SK-N-SH treated with all-trans-retinoic acid at 6 μM for 48 hours (cell line): ENCODE results near the gene GINS1.

Source experiments
- ATAC-seq: fragments of 200-7000 bp; cut with Tn5 transposase; 3 replicates; pipeline ENCODE4 v1.9.1; 2020; ENCODE audit warnings: mild to moderate bottlenecking, moderate library complexity
- ARNTL ChIP-seq: fragments of 450-650 bp; formaldehyde crosslinking; IDR thresholded peaks from 2 replicates; pipeline ENCODE4 v1.5.0; 2020; ENCODE audit warnings: low read depth, mild to moderate bottlenecking, moderate library complexity, borderline replicate concordance
- ESRRG ChIP-seq: fragments of 250-450 bp; sonication (Bioruptor Pico); IDR thresholded peaks from 2 replicates; pipeline ENCODE4 v1.6.1; 2021; ENCODE audit warnings: mild to moderate bottlenecking
- GLIS3 ChIP-seq: fragments of 250-450 bp; sonication (Bioruptor Pico); IDR thresholded peaks from 2 replicates; pipeline ENCODE4 v1.5.0; 2020; ENCODE audit warnings: mild to moderate bottlenecking, moderate library complexity
- ISL1 ChIP-seq: fragments of 250-450 bp; sonication (Bioruptor Pico); IDR thresholded peaks from 2 replicates; pipeline ENCODE4 v2.1.2; 2022; ENCODE audit warnings: mild to moderate bottlenecking, moderate library complexity
- OSR1 ChIP-seq: fragments of 250-450 bp; sonication (Bioruptor Pico); IDR thresholded peaks from 2 replicates; pipeline ENCODE4 v1.8.0; 2022; ENCODE audit warnings: moderate library complexity, mild to moderate bottlenecking, inconsistent platforms
- PPARA ChIP-seq: fragments of 250-450 bp; sonication (Bioruptor Pico); IDR thresholded peaks from 2 replicates; pipeline ENCODE4 v1.5.0; 2020; ENCODE audit warnings: mild to moderate bottlenecking, borderline replicate concordance
- RARB ChIP-seq: fragments of 250-450 bp; sonication (Bioruptor Pico); IDR thresholded peaks from 2 replicates; pipeline ENCODE4 v1.8.0; 2021; ENCODE audit warnings: mild to moderate bottlenecking, moderate library complexity
- SNAI2 ChIP-seq: fragments of 250-450 bp; sonication (Bioruptor Pico); IDR thresholded peaks from 2 replicates; pipeline ENCODE4 v1.5.0; 2020; ENCODE audit warnings: mild to moderate bottlenecking, moderate library complexity
- TCF4 ChIP-seq: fragments of 250-450 bp; sonication (Bioruptor Pico); IDR thresholded peaks from 2 replicates; pipeline ENCODE4 v1.8.0; 2021; ENCODE audit warnings: mild to moderate bottlenecking, moderate library complexity, borderline replicate concordance
- TOX ChIP-seq: fragments of 250-450 bp; sonication (Bioruptor Pico); IDR thresholded peaks from 2 replicates; pipeline ENCODE4 v1.8.0; 2021; ENCODE audit warnings: mild to moderate bottlenecking, moderate library complexity, borderline replicate concordance
- ZC3H10 ChIP-seq: fragments of 250-450 bp; sonication (Bioruptor Pico); IDR thresholded peaks from 2 replicates; pipeline ENCODE4 v1.5.1; 2021; ENCODE audit warnings: mild to moderate bottlenecking, moderate library complexity
- ZFP3 ChIP-seq: fragments of 250-450 bp; sonication (Bioruptor Pico); IDR thresholded peaks from 2 replicates; pipeline ENCODE4 v1.5.0; 2020; ENCODE audit warnings: mild to moderate bottlenecking, moderate library complexity
- ZFP30 ChIP-seq: fragments of 450-650 bp; formaldehyde crosslinking; IDR thresholded peaks from 2 replicates; pipeline ENCODE4 v1.5.0; 2022; ENCODE audit warnings: mild to moderate bottlenecking, moderate library complexity
- ZNF565 ChIP-seq: fragments of 450-650 bp; formaldehyde crosslinking; conservative IDR thresholded peaks from 2 replicates; pipeline ENCODE4 v1.5.0; 2020; ENCODE audit warnings: low read depth, mild to moderate bottlenecking, moderate library complexity
- TF ChIP-seq, protein P1 (sequence below): fragments of 250-450 bp; sonication (Bioruptor Pico); IDR thresholded peaks from 2 replicates; pipeline ENCODE4 v1.8.0; 2020; ENCODE audit warnings: mild to moderate bottlenecking, moderate library complexity, borderline replicate concordance
- TF ChIP-seq, protein P2 (sequence below): fragments of 250-450 bp; sonication (Bioruptor Pico); IDR thresholded peaks from 2 replicates; pipeline ENCODE4 v1.5.0; 2020; ENCODE audit warnings: mild to moderate bottlenecking, moderate library complexity
- TF ChIP-seq, protein P3 (sequence below): fragments of 250-450 bp; sonication (Bioruptor Pico); IDR thresholded peaks from 2 replicates; pipeline ENCODE4 v1.8.0; 2021; ENCODE audit warnings: low read depth, mild to moderate bottlenecking, moderate library complexity, borderline replicate concordance
- TF ChIP-seq, protein P4 (sequence below): fragments of 250-450 bp; sonication (Bioruptor Pico); IDR thresholded peaks from 2 replicates; pipeline ENCODE4 v1.5.1; 2020; ENCODE audit warnings: low read depth, mild to moderate bottlenecking, moderate library complexity

Gene GINS1

DNA sequence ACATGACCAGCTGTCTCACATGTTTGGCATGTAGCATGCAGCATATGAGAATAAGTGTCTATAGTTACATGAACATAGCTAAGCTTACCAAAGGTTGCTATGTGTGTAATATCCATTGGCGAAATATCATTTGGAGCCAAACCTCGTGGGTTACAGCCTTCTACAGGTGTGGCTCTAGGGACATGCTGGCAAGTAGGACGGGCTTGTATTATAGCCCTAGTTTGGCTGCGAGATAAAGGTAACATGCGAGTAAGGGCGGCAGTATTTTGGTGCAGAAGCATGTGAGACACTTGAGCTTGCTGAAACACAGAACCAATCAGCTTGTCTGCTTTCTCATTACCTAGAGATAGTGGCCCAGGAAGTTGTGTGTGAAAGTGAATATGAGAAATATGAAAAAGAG lies 10.4 kb upstream of the GINS1 start (continued):
- TF ChIP-seq, protein P1, sequence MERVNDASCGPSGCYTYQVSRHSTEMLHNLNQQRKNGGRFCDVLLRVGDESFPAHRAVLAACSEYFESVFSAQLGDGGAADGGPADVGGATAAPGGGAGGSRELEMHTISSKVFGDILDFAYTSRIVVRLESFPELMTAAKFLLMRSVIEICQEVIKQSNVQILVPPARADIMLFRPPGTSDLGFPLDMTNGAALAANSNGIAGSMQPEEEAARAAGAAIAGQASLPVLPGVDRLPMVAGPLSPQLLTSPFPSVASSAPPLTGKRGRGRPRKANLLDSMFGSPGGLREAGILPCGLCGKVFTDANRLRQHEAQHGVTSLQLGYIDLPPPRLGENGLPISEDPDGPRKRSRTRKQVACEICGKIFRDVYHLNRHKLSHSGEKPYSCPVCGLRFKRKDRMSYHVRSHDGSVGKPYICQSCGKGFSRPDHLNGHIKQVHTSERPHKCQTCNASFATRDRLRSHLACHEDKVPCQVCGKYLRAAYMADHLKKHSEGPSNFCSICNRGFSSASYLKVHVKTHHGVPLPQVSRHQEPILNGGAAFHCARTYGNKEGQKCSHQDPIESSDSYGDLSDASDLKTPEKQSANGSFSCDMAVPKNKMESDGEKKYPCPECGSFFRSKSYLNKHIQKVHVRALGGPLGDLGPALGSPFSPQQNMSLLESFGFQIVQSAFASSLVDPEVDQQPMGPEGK (CRISPR knock-in tag), result no peak

DNA sequence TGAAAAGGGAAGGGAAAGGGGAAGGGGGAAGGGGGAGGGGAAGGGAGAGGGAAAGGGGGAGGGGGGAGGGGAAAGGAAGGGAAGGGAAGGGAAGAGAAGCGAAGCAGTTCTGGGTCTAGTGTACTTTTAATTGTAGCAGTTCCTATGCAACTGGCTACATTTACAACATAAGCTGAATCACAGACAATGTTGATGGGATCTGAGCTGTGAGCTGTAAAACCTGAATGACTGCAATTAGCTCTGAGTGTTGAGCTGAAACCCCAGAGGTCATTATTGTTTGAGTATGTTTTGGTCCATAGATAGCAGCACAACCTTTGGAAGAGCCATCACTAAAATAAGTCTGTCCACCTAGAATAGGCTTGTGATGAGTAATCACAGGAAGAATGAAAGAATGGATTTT lies 9.7 kb upstream of the GINS1 start:
- no peak for TF ChIP-seq ISL1 (CRISPR knock-in tag)
- TF ChIP-seq TOX, result no peak
- TF ChIP-seq, protein P1 (CRISPR knock-in tag), result no peak
- TF ChIP-seq, protein P2, sequence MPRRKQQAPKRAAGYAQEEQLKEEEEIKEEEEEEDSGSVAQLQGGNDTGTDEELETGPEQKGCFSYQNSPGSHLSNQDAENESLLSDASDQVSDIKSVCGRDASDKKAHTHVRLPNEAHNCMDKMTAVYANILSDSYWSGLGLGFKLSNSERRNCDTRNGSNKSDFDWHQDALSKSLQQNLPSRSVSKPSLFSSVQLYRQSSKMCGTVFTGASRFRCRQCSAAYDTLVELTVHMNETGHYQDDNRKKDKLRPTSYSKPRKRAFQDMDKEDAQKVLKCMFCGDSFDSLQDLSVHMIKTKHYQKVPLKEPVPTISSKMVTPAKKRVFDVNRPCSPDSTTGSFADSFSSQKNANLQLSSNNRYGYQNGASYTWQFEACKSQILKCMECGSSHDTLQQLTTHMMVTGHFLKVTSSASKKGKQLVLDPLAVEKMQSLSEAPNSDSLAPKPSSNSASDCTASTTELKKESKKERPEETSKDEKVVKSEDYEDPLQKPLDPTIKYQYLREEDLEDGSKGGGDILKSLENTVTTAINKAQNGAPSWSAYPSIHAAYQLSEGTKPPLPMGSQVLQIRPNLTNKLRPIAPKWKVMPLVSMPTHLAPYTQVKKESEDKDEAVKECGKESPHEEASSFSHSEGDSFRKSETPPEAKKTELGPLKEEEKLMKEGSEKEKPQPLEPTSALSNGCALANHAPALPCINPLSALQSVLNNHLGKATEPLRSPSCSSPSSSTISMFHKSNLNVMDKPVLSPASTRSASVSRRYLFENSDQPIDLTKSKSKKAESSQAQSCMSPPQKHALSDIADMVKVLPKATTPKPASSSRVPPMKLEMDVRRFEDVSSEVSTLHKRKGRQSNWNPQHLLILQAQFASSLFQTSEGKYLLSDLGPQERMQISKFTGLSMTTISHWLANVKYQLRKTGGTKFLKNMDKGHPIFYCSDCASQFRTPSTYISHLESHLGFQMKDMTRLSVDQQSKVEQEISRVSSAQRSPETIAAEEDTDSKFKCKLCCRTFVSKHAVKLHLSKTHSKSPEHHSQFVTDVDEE (CRISPR knock-in tag), result no peak
- TF ChIP-seq ZFP3 (CRISPR knock-in tag), result no peak
- TF ChIP-seq, protein P3, sequence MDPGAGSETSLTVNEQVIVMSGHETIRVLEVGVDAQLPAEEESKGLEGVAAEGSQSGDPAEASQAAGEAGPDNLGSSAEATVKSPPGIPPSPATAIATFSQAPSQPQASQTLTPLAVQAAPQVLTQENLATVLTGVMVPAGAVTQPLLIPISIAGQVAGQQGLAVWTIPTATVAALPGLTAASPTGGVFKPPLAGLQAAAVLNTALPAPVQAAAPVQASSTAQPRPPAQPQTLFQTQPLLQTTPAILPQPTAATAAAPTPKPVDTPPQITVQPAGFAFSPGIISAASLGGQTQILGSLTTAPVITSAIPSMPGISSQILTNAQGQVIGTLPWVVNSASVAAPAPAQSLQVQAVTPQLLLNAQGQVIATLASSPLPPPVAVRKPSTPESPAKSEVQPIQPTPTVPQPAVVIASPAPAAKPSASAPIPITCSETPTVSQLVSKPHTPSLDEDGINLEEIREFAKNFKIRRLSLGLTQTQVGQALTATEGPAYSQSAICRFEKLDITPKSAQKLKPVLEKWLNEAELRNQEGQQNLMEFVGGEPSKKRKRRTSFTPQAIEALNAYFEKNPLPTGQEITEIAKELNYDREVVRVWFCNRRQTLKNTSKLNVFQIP (CRISPR knock-in tag), result no peak
- no peak for TF ChIP-seq GLIS3 (CRISPR knock-in tag)
- no peak for TF ChIP-seq PPARA (CRISPR knock-in tag)
- no peak for TF ChIP-seq ZNF565
- TF ChIP-seq RARB, result no peak
- no peak for TF ChIP-seq TCF4 (CRISPR knock-in tag)
- TF ChIP-seq ZFP30, result no peak
- TF ChIP-seq, all 23 proteins: peak for 0
- ATAC-seq, result no peak

DNA sequence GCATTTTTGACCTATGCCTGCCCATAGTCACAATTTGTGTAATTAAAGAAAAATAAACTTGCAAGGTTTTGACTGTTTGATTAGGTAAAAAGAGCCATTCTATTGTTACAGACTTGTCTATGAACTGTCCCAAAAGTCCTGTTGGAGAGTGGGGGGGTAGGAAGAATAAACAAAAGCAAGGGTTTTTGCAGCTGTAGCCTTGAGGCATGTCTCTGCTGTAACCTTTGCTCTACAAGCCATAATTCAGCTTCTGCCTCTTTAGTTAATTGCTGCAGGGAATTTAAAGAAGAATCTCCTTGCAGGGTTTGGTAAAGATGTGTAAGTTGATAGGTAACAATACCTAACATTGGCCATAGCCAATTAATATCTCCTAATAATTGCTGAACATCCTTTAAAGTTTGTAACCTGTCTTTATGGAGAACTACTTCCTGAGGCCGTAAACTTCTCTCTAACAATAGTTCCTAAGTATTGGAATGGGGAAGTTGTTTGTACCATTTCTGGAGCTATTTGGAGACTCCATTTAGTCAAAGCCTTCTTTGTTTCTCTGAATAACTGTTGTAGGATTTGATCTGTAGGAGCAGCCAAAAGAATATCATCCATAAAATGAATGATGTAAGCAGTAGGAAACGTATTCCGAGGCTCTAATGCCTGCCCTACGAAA lies 9.0 kb upstream of the GINS1 start:
- no peak; the same call in 2 of the 3 replicates for ATAC-seq
- no peak for TF ChIP-seq ZC3H10 (CRISPR knock-in tag)
- TF ChIP-seq ESRRG (CRISPR knock-in tag), result no peak
- TF ChIP-seq, protein P4, sequence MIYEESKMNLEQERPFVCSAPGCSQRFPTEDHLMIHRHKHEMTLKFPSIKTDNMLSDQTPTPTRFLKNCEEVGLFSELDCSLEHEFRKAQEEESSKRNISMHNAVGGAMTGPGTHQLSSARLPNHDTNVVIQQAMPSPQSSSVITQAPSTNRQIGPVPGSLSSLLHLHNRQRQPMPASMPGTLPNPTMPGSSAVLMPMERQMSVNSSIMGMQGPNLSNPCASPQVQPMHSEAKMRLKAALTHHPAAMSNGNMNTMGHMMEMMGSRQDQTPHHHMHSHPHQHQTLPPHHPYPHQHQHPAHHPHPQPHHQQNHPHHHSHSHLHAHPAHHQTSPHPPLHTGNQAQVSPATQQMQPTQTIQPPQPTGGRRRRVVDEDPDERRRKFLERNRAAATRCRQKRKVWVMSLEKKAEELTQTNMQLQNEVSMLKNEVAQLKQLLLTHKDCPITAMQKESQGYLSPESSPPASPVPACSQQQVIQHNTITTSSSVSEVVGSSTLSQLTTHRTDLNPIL (CRISPR knock-in tag), result no peak
- TF ChIP-seq ZFP3 (CRISPR knock-in tag), result no peak
- no peak for TF ChIP-seq RARB
- no peak for TF ChIP-seq SNAI2 (CRISPR knock-in tag)
- TF ChIP-seq, protein P1 (CRISPR knock-in tag), result no peak
- no peak for TF ChIP-seq ARNTL
- no peak for TF ChIP-seq ISL1 (CRISPR knock-in tag)
- no peak for TF ChIP-seq GLIS3 (CRISPR knock-in tag)
- no peak for TF ChIP-seq OSR1 (CRISPR knock-in tag)
